GM12801 (cell line): ENCODE measurements around the gene RGS9.

ENCODE experiments used
- TF ChIP-seq, protein P1 (sequence below): IDR thresholded peaks from one replicate; pipeline ENCODE4 v1.5.1; 2011; ENCODE audit warnings: control low read depth; ENCODE audit not compliant: insufficient read length; ENCODE audit errors: extremely low read depth

RGS9 gene

GRCh38 chr17:65173976-65174683 is 37.0 kb downstream of the RGS9 start:
- TF ChIP-seq, protein P1, sequence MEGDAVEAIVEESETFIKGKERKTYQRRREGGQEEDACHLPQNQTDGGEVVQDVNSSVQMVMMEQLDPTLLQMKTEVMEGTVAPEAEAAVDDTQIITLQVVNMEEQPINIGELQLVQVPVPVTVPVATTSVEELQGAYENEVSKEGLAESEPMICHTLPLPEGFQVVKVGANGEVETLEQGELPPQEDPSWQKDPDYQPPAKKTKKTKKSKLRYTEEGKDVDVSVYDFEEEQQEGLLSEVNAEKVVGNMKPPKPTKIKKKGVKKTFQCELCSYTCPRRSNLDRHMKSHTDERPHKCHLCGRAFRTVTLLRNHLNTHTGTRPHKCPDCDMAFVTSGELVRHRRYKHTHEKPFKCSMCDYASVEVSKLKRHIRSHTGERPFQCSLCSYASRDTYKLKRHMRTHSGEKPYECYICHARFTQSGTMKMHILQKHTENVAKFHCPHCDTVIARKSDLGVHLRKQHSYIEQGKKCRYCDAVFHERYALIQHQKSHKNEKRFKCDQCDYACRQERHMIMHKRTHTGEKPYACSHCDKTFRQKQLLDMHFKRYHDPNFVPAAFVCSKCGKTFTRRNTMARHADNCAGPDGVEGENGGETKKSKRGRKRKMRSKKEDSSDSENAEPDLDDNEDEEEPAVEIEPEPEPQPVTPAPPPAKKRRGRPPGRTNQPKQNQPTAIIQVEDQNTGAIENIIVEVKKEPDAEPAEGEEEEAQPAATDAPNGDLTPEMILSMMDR = no peak

GRCh38 chr17:65174974-65175373 is 37.8 kb downstream of the RGS9 start:
- TF ChIP-seq, protein P1 = no peak

GRCh38 chr17:65175952-65176351 is 38.8 kb downstream of the RGS9 start:
- TF ChIP-seq, protein P1 = no peak

DNA sequence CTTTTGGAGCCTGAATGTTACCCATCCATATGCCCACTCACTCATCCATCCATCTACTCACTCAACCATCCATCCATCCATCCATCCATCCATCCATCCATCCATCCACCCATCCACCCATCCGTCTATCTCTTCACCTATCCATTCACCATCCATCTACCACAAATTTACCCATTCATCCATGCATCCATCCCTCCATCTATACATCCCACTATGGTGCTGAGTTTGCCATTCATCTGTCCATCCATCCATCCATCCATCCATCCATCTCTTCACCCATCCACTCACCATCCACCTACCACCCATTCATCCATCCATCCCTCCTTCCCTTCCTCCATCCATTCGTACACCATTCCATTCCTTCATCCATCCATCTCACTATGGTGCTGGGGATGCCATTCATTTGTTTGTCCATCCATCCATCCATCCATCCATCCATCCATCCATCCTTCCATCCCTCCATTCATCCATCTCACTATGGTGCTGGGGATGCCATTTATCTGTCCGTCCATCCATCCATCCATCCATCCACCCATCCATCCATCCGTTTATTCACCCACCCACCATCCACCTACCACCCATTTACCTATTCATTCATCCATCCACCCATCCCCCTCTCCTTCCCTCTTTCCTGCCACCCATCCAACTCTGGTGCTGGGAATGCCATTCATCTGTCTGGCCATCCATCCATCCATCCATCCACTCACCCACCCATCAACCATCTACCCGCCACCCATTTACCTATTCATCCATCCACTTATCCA is 39.7 kb downstream of the RGS9 start:
- TF ChIP-seq, protein P1 = no peak

DNA sequence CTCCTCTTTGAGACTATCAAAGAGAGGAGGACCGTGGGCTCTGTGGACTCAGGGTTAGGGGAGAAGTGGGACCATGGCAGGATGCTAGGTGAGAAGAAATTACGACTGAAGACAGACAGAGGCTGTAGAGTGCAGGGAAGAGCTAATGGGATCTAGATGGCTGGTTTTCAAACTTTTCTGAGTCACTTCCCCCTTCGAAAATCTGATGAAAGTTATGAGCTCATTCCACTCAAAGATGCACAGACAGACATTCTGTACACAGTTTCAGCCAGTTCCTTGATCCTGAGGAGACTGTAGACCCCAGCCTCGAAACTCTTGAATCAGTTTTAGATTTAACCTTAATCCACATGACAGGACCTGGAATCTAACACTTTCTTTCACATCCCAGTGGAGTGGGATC is 40.7 kb downstream of the RGS9 start:
- TF ChIP-seq, protein P1 = no peak

GRCh38 chr17:65181237-65182061 is 44.3 kb downstream of the RGS9 start:
- TF ChIP-seq, protein P1 = no peak

- TF ChIP-seq, protein P1 = no peak
Measured at GRCh38 chr17:65182233-65182632, 45.1 kb downstream of the RGS9 start.
